ENCODE data around the gene CMYA5. TPM values are rescaled to one million over a fixed set of nuclear protein-coding genes. Genes with fewer than 3 reads are reported as not detected.

Gene CMYA5
- 0.59 and 1.8 TPM in 2 replicates for total RNA-seq

GRCh38 chr5:79689541-79690466 is at the start of gene CMYA5:
CMYA5 (plus strand) TSS chr5:79689836; CDS start chr5:79689908, 72 bp downstream.

Small RNA genes within 50 kb of the gene (small RNA-seq; reads per million reads assigned to genes)
- gene AC008496.1: not detected

Other genes starting within 250 kb of the CMYA5 start
- 5.5 and 7.0 TPM in 2 replicates for gene HOMER1, start 175.7 kb upstream of the CMYA5 start, total RNA-seq
- 44.6 and 47.0 TPM in 2 replicates for gene TENT2, start 77.4 kb upstream of the CMYA5 start, total RNA-seq

Data from subcutaneous preadipocyte (primary cell).